ENCODE data around the gene CARMIL1.

GRCh38 chr6:25280344-25281074 lies 1.3 kb downstream of the CARMIL1 start:
- no peak for TF ChIP-seq CTCF (IDR thresholded peaks at IDR 0.05)
- no peak for TF ChIP-seq POLR2A (IDR thresholded peaks at IDR 0.05)
